Measurements from ENCODE around the gene METTL4.

Gene METTL4, protein sequence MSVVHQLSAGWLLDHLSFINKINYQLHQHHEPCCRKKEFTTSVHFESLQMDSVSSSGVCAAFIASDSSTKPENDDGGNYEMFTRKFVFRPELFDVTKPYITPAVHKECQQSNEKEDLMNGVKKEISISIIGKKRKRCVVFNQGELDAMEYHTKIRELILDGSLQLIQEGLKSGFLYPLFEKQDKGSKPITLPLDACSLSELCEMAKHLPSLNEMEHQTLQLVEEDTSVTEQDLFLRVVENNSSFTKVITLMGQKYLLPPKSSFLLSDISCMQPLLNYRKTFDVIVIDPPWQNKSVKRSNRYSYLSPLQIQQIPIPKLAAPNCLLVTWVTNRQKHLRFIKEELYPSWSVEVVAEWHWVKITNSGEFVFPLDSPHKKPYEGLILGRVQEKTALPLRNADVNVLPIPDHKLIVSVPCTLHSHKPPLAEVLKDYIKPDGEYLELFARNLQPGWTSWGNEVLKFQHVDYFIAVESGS

GRCh38 chr18:2571200-2572170, at the start of gene METTL4, which contains the start of gene NDC80:
Gene METTL4, minus strand, starts transcription at chr18:2571505. Its CDS starts 4,289 bp downstream, at chr18:2567216.
Gene NDC80, plus strand, starts transcription at chr18:2571557. Its CDS starts 1,429 bp downstream, at chr18:2572986.
- peak; percentile 94 for DNase-seq

DNA sequence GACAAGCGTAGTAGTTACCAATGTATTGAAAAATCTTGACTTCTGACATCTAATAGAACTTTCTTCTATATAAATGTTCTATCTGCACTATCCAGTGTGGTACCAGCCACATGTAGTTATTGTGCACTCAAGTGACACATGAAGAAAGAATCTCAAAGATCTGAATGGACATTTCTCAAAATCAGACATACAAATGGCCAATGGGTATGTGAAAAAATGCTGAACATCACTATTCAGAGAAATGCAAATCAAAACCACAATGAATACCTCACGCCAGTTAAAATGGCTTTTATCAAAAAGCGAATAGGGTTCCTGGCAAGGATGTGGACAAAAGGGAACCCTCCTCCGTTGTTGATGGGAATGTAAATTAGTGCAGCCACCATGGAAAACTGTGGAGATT, 46.7 kb upstream of the METTL4 start:
- DNase-seq = no peak

- DNase-seq = no peak
Measured at GRCh38 chr18:2617401-2617998, 46.2 kb upstream of the METTL4 start.

GRCh38 chr18:2612996-2613395, 41.7 kb upstream of the METTL4 start:
- no peak for DNase-seq

- DNase-seq = peak; percentile 22
Measured at GRCh38 chr18:2610549-2610948, 39.2 kb upstream of the METTL4 start.

DNA sequence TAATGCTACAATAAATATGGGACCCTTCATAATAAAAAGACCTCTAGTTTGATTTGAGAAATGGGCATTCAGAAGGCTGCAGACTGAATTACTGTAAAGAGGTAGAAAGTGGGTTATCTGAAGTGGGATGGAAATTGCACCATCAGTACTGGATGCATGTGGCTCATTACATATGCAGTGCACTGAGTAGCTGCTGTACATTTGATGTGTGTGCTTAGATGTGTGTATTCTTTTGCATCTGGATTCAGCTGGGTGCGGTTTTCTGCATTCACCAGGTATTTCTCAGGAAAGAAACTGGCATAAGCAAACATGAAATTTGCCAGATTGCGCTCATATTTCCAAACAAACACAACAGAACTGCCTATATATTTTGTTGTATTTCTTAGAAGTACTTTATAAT, 38.3 kb upstream of the METTL4 start:
- no peak for DNase-seq

DNA sequence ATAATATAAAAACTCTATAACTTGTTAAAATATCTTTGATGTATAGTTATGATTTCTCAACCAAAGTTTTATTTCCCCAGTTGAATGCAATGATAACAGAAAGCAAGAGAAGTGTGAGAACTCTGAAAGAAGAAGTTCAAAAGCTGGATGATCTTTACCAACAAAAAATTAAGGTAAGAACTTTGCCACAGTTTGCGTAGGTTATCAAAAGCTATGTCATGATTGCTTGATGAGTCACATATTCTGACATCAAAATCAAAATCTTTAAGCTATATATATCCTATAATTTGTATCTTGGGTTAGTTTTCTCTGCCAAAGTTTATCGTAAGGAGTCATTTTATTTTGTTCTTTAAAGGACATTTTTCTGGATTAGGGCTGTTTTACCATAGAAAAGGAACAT, 35.0 kb upstream of the METTL4 start:
- no peak for DNase-seq

DNA sequence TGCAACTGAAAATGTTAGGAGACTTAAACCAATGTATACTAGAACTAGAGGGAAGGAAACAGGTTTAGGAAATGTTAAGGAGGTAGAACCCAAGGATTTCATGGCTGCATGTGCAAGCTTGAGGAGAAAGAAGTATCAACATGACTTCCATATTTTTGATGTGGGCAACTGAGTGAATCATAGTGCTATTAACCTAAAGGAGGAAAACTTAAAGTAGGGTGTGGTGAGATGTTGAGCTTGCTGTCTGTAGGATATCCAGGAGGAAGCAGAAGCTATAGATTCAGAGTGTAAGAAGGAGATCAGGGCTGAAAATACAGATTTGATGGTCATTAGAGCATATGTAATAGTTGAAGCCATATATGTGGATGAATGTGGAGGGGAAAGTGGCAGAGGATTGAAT, 31.5 kb upstream of the METTL4 start:
- DNase-seq = no peak

GRCh38 chr18:2597639-2598038, 26.3 kb upstream of the METTL4 start:
- DNase-seq = no peak

GRCh38 chr18:2590303-2590702, 19.0 kb upstream of the METTL4 start:
- DNase-seq = no peak

GRCh38 chr18:2589345-2590068, 18.2 kb upstream of the METTL4 start:
- DNase-seq = no peak

GRCh38 chr18:2588666-2589344, 17.5 kb upstream of the METTL4 start:
- DNase-seq = no peak

GRCh38 chr18:2587788-2588187, 16.5 kb upstream of the METTL4 start:
- no peak for DNase-seq

- no peak for DNase-seq
Measured at GRCh38 chr18:2573408-2573807, 2.1 kb upstream of the METTL4 start.

DNA sequence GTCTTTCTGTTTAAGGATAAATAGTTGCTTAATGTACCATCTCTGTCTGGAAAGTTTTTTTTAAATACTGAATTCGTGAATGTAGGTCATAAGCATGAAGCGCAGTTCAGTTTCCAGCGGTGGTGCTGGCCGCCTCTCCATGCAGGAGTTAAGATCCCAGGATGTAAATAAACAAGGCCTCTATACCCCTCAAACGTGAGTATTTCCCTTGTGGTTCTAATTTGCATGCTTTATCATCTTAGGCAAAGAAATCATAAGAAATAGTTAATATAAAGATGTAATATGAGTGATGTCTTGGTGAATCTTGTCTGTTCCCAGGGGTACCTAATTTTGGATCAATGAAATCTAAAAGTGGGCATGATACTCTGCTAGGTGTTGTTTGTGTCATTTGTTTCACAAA, 1.6 kb upstream of the METTL4 start:
- no peak for DNase-seq

DNA sequence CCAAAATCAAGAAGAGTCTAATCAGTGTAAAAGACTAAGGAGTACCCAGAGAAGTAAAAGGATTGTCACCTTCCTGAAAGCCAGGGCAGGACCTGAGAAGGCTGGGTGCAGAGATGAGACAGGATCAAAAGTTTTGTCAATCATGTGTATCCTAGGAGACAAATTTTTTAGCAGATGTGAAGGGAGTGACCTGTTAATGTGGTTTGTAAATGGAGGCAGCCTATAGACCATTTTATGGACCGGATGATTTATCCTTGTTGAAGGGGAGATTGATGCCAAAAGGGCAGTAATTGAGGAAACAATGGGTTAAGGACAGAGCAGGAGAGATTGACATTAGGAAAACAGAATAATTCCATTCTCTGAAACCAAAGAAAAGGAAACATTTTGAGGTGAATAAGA, 865 bp upstream of the METTL4 start:
- DNase-seq = peak; percentile 55

DNA sequence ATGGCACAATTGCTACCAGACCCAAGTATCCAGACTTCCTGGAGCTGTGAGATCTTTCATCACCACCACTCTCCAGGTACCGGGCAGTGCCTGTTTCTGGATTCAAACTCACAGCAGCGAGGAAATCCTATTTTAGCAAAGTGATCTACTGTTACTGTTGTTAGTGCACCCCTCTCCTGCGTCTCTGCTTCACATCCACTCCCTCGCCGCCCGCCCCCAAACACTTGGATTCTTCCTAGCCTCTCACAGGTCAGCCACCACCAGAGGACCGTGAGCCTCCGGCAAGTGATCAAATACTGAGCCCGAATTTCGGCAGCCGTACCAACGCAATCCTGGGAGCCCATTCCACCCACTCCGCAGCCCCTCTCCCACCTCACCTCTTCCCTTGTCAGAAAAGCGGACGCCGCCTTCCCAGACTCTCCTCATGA, 519 bp downstream of the METTL4 start:
- peak; percentile 75 for DNase-seq

DNA sequence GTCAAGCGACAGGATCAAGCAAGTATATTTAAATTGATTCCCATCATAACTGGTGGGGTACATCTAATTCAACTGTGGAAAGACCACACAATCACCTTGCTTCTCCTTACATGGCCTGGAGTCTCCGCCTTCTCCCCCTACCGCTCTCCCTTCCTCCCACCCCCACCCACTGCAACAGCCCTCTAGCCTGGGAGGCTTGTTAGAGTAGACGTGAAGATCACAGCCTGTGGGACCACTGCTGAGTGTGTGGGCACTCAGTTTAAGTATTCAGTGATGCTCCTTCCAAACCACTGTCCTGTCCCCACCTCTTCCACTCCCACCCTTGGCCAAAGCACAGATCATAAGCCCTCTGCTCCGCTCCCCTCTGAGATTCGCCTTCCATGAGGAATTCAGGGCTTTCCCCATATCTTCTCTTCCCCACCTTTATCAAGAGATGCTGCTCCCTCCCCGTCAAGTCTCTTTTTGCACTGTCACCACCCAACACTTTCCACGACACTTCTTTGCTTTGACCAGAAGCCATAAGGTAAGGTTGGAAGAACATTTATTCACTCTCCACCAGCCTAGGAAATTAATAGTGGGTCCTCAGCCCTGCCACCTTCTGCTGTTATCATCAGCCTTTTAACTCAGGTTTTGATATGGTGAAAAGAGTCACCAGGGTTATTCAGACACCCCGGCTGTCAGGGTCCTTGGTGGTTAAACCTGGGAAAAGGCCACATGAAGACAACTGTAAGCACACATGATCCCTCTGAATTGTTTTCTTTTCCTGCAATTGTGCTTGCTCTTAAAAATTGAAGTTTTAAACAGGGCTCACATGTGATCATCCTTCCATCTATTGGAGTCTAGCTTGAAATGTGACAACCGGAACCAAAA, 1.7 kb downstream of the METTL4 start:
- DNase-seq = no peak

GRCh38 chr18:2568605-2569004, 2.7 kb downstream of the METTL4 start:
- no peak for DNase-seq

- no peak for DNase-seq
Measured at GRCh38 chr18:2568129-2568528, 3.2 kb downstream of the METTL4 start.

- DNase-seq = no peak
Measured at GRCh38 chr18:2564373-2564772, 6.9 kb downstream of the METTL4 start.

Data from hematopoietic multipotent progenitor cell treated with erythropoietin and hydrocortisone succinate and interleukin-3 and kit ligand, for 6 days (in vitro differentiated cells).